ENCODE measurements around the gene SENP3.

- TF ChIP-seq CTCF (IDR thresholded peaks at IDR 0.05; ENCODE audit: low read length) (no peak; the same call in 1 of the 2 replicates), EZH2 (optimal IDR thresholded peaks at IDR 0.05; ENCODE audit: low read depth, low read length) (no peak), EZH2phosphoT487 (IDR thresholded peaks at IDR 0.05; ENCODE audit: low read length) (no peak)
Measured at GRCh38 chr17:7589204-7589868, 27.6 kb downstream of the SENP3 start.
